IPS-18a (cell line): Measurements from ENCODE around the gene CDK5RAP2.

ENCODE experiments used
- H3K27ac ChIP-seq: one replicate; pipeline ENCODE4 v1.5.1; 2013; ENCODE audit warnings: low read length
- H3K27me3 ChIP-seq: one replicate; pipeline ENCODE4 v1.6.1; 2013; ENCODE audit warnings: mild to moderate bottlenecking, low read length; ENCODE audit not compliant: control insufficient read depth, insufficient read depth
- H3K36me3 ChIP-seq: one replicate; pipeline ENCODE4 v1.6.1; 2013; ENCODE audit warnings: low read depth, low read length; ENCODE audit not compliant: control insufficient read depth
- H3K4me1 ChIP-seq: one replicate; pipeline ENCODE4 v1.6.1; 2013; ENCODE audit warnings: low read depth, low read length; ENCODE audit not compliant: control insufficient read depth
- H3K4me3 ChIP-seq: one replicate; pipeline ENCODE4 v1.5.1; 2013; ENCODE audit warnings: low read length
- H3K9ac ChIP-seq: one replicate; pipeline ENCODE4 v1.6.1; 2013; ENCODE audit warnings: mild to moderate bottlenecking, low read length, moderate library complexity
- H3K9me3 ChIP-seq: one replicate; pipeline ENCODE4 v1.6.1; 2013; ENCODE audit warnings: low read depth, low read length; ENCODE audit not compliant: control insufficient read depth

CDK5RAP2 gene

GRCh38 chr9:120612218-120612617 lies 32.3 kb upstream of the CDK5RAP2 start:
- no peak overlapping the region for H3K9ac ChIP-seq
- no peaks in the 10 kb centered on the region for H3K27me3 ChIP-seq
- H3K4me3 ChIP-seq = no peak overlapping the region
- no peaks in the 10 kb centered on the region for H3K4me1 ChIP-seq
- H3K27ac ChIP-seq = no peak overlapping the region
- H3K36me3 ChIP-seq = no peaks in the 10 kb centered on the region
- H3K9me3 ChIP-seq = no peaks in the 10 kb centered on the region

GRCh38 chr9:120611690-120612068 lies 31.7 kb upstream of the CDK5RAP2 start:
- Histone ChIP-seq H3K9me3 (no peaks in the 10 kb centered on the region), H3K4me1 (no peaks in the 10 kb centered on the region), H3K9ac (no peak overlapping the region), H3K27ac (no peak overlapping the region), H3K36me3 (no peaks in the 10 kb centered on the region), H3K27me3 (no peaks in the 10 kb centered on the region), H3K4me3 (no peak overlapping the region)

- Histone ChIP-seq H3K4me3 (no peak overlapping the region), H3K27ac (no peak overlapping the region), H3K27me3 (no peaks in the 10 kb centered on the region), H3K36me3 (no peaks in the 10 kb centered on the region), H3K9me3 (no peaks in the 10 kb centered on the region), H3K9ac (no peak overlapping the region), H3K4me1 (no peaks in the 10 kb centered on the region)
Observed at GRCh38 chr9:120610975-120611689, 31.2 kb upstream of the CDK5RAP2 start.

- H3K4me1 ChIP-seq = no peaks in the 10 kb centered on the region
- no peak overlapping the region for H3K27ac ChIP-seq
- H3K9me3 ChIP-seq = no peaks in the 10 kb centered on the region
- no peak overlapping the region for H3K9ac ChIP-seq
- no peaks in the 10 kb centered on the region for H3K36me3 ChIP-seq
- H3K4me3 ChIP-seq = no peak overlapping the region
- no peaks in the 10 kb centered on the region for H3K27me3 ChIP-seq
Observed at GRCh38 chr9:120609636-120610035, 29.7 kb upstream of the CDK5RAP2 start.

GRCh38 chr9:120608421-120608820 lies 28.5 kb upstream of the CDK5RAP2 start:
- H3K9ac ChIP-seq = no peak overlapping the region
- H3K4me3 ChIP-seq = no peak overlapping the region
- H3K9me3 ChIP-seq = no peaks in the 10 kb centered on the region
- no peak overlapping the region for H3K27ac ChIP-seq
- no peaks in the 10 kb centered on the region for H3K36me3 ChIP-seq
- no peaks in the 10 kb centered on the region for H3K27me3 ChIP-seq
- H3K4me1 ChIP-seq = no peaks in the 10 kb centered on the region

- no peak overlapping the region for H3K9ac ChIP-seq
- H3K9me3 ChIP-seq = no peaks in the 10 kb centered on the region
- H3K4me3 ChIP-seq = no peak overlapping the region
- no peaks in the 10 kb centered on the region for H3K4me1 ChIP-seq
- no peaks in the 10 kb centered on the region for H3K36me3 ChIP-seq
- H3K27ac ChIP-seq = no peak overlapping the region
- H3K27me3 ChIP-seq = no peaks in the 10 kb centered on the region
Observed at GRCh38 chr9:120603591-120603990, 23.6 kb upstream of the CDK5RAP2 start.

- Histone ChIP-seq H3K27me3 (no peaks in the 10 kb centered on the region), H3K9me3 (no peaks in the 10 kb centered on the region), H3K27ac (no peak overlapping the region), H3K36me3 (no peaks in the 10 kb centered on the region), H3K9ac (no peak overlapping the region), H3K4me1 (no peaks in the 10 kb centered on the region), H3K4me3 (no peak overlapping the region)
Observed at GRCh38 chr9:120603010-120603409, 23.0 kb upstream of the CDK5RAP2 start.

GRCh38 chr9:120593955-120594277 lies 13.9 kb upstream of the CDK5RAP2 start:
- Histone ChIP-seq H3K27ac (no peak overlapping the region), H3K9me3 (no peaks in the 10 kb centered on the region), H3K36me3 (no peaks in the 10 kb centered on the region), H3K9ac (no peak overlapping the region), H3K27me3 (no peaks in the 10 kb centered on the region), H3K4me1 (no peaks in the 10 kb centered on the region), H3K4me3 (no peak overlapping the region)

- H3K36me3 ChIP-seq = no peaks in the 10 kb centered on the region
- no peak overlapping the region for H3K9ac ChIP-seq
- no peaks in the 10 kb centered on the region for H3K4me1 ChIP-seq
- no peaks in the 10 kb centered on the region for H3K27me3 ChIP-seq
- H3K27ac ChIP-seq = no peak overlapping the region
- no peak overlapping the region for H3K4me3 ChIP-seq
- no peaks in the 10 kb centered on the region for H3K9me3 ChIP-seq
Observed at GRCh38 chr9:120593250-120593954, 13.4 kb upstream of the CDK5RAP2 start.

GRCh38 chr9:120592210-120592609 lies 12.2 kb upstream of the CDK5RAP2 start:
- no peak overlapping the region for H3K4me3 ChIP-seq
- H3K4me1 ChIP-seq = no peaks in the 10 kb centered on the region
- no peaks in the 10 kb centered on the region for H3K27me3 ChIP-seq
- H3K9ac ChIP-seq = no peak overlapping the region
- H3K36me3 ChIP-seq = no peaks in the 10 kb centered on the region
- H3K9me3 ChIP-seq = no peaks in the 10 kb centered on the region
- no peak overlapping the region for H3K27ac ChIP-seq

GRCh38 chr9:120587328-120587727 lies 7.4 kb upstream of the CDK5RAP2 start:
- Histone ChIP-seq H3K4me3 (no peak overlapping the region), H3K4me1 (no peaks in the 10 kb centered on the region), H3K9ac (no peak overlapping the region), H3K27ac (no peak overlapping the region), H3K36me3 (no peaks in the 10 kb centered on the region), H3K27me3 (no peaks in the 10 kb centered on the region), H3K9me3 (no peaks in the 10 kb centered on the region)

- H3K4me3 ChIP-seq = no peak overlapping the region
- peaks cover 4% of the 10 kb centered on the region for H3K4me1 ChIP-seq
- no peaks in the 10 kb centered on the region for H3K36me3 ChIP-seq
- no peaks in the 10 kb centered on the region for H3K27me3 ChIP-seq
- H3K9ac ChIP-seq = no peak overlapping the region
- no peak overlapping the region for H3K27ac ChIP-seq
- H3K9me3 ChIP-seq = no peaks in the 10 kb centered on the region
Observed at GRCh38 chr9:120583958-120584369, 4.0 kb upstream of the CDK5RAP2 start.
